Astrocyte (in vitro differentiated cells and primary cell): ENCODE results near the gene RIT1. TPM values are rescaled to one million over a fixed set of nuclear protein-coding genes. Genes with fewer than 3 reads are reported as not detected.
A peak's percentile ranks its signal among the peaks of the same experiment; 100 is the strongest.

Source experiments
- DNase-seq: peaks from one replicate; pipeline ENCODE4 v3.0.0-alpha.2; 2010; ENCODE audit warnings: low read depth
- FAIRE-seq: peaks from 2 replicates; lab custom pipeline; 2011; peaks lifted over from hg19 to GRCh38; lab: Jason Lieb, UNC
- H2AFZ ChIP-seq: 2 replicates; pipeline ENCODE4 v1.6.0; 2012; ENCODE audit warnings: low read depth, low read length, inconsistent platforms
- H3K27ac ChIP-seq: 2 replicates; pipeline ENCODE4 v1.5.1; 2011; ENCODE audit warnings: low read depth, low read length, inconsistent platforms
- H3K27me3 ChIP-seq: 2 replicates; pipeline ENCODE4 v1.6.0; 2011; ENCODE audit warnings: low read length, inconsistent platforms; ENCODE audit not compliant: insufficient read depth
- H3K36me3 ChIP-seq: 2 replicates; pipeline ENCODE4 v1.5.1; 2011; ENCODE audit warnings: low read length, inconsistent platforms; ENCODE audit not compliant: insufficient read depth
- H3K4me1 ChIP-seq: 2 replicates; pipeline ENCODE4 v1.5.1; 2011; ENCODE audit warnings: low read length, inconsistent platforms; ENCODE audit not compliant: insufficient read depth
- H3K4me2 ChIP-seq: 2 replicates; pipeline ENCODE4 v1.6.0; 2012; ENCODE audit warnings: low read length, inconsistent platforms
- H3K4me3 ChIP-seq: 2 replicates; pipeline ENCODE4 v1.5.1; 2011; ENCODE audit warnings: low read depth, mild to moderate bottlenecking, low read length, inconsistent platforms; ENCODE audit not compliant: insufficient read depth
- H3K79me2 ChIP-seq: 2 replicates; pipeline ENCODE4 v1.6.0; 2012; ENCODE audit warnings: mild to moderate bottlenecking, low read length, inconsistent platforms; ENCODE audit not compliant: insufficient read depth
- H3K9ac ChIP-seq: 2 replicates; pipeline ENCODE4 v1.6.0; 2012; ENCODE audit warnings: mild to moderate bottlenecking, low read length, inconsistent platforms
- H3K9me3 ChIP-seq: 2 replicates; pipeline ENCODE4 v1.5.1; 2012; ENCODE audit warnings: low read depth, mild to moderate bottlenecking, low read length, inconsistent platforms; ENCODE audit not compliant: insufficient read depth
- H4K20me1 ChIP-seq: 2 replicates; pipeline ENCODE4 v1.6.0; 2012; ENCODE audit warnings: low read length, inconsistent platforms; ENCODE audit not compliant: insufficient read depth
- H3K27ac Mint-ChIP-seq: one replicate; pipeline ENCODE4 v1.8.0; 2021; ENCODE audit warnings: mild to moderate bottlenecking, mixed read lengths; ENCODE audit not compliant: unreplicated experiment
- H3K27me3 Mint-ChIP-seq: one replicate; pipeline ENCODE4 v1.8.0; 2021; ENCODE audit warnings: low read depth, mixed read lengths; ENCODE audit not compliant: unreplicated experiment
- H3K36me3 Mint-ChIP-seq: one replicate; pipeline ENCODE4 v1.8.0; 2021; ENCODE audit warnings: low read depth, mixed read lengths; ENCODE audit not compliant: unreplicated experiment
- H3K4me1 Mint-ChIP-seq: one replicate; pipeline ENCODE4 v1.8.0; 2021; ENCODE audit warnings: low read depth, mixed read lengths; ENCODE audit not compliant: unreplicated experiment
- H3K4me3 Mint-ChIP-seq: one replicate; pipeline ENCODE4 v1.8.0; 2021; ENCODE audit warnings: mild to moderate bottlenecking, moderate library complexity, mixed read lengths; ENCODE audit not compliant: unreplicated experiment
- H3K9me3 Mint-ChIP-seq: one replicate; pipeline ENCODE4 v1.8.0; 2021; ENCODE audit warnings: mild to moderate bottlenecking, mixed read lengths; ENCODE audit not compliant: unreplicated experiment
- CTCF ChIP-seq: IDR thresholded peaks from 2 replicates; pipeline ENCODE4 v1.5.1; 2011; ENCODE audit warnings: low read depth, mild to moderate bottlenecking, inconsistent platforms, low read length, moderate library complexity; ENCODE audit not compliant: insufficient read depth
- EZH2 ChIP-seq: IDR thresholded peaks from 2 replicates; pipeline ENCODE4 v1.6.1; 2012; ENCODE audit warnings: mild to moderate bottlenecking, low read length, inconsistent platforms; ENCODE audit not compliant: insufficient read depth
- total RNA-seq: library from RNA; stranded (reverse); gene quantifications from 2 replicates; pipeline ENCODE4 v1.2.1, GENCODE V29; 2021

RIT1 gene
- total RNA-seq, 1 donor from 2014 or later: 59.4 TPM

- FAIRE-seq: no peak
- no peak overlapping the region for H3K27ac ChIP-seq
Measured at GRCh38 chr1:155940482-155940992, 29.4 kb upstream of the RIT1 start.

GRCh38 chr1:155938220-155938627 lies 27.1 kb upstream of the RIT1 start:
- Histone ChIP-seq H3K9ac (peak overlapping the region; percentile 44), H3K4me3 (no peak overlapping the region), H3K9me3 (no peaks in the 10 kb centered on the region), H3K79me2 (peaks cover 10% of the 10 kb centered on the region), H4K20me1 (no peaks in the 10 kb centered on the region), H3K27ac (peak overlapping the region; percentile 51), H3K27me3 (no peaks in the 10 kb centered on the region), H3K36me3 (no peaks in the 10 kb centered on the region), H3K4me1 (peaks cover 29% of the 10 kb centered on the region), H3K4me2 (no peak overlapping the region), H2AFZ (no peak overlapping the region)
- Mint-ChIP-seq H3K4me3 (no peak overlapping the region), H3K9me3 (no peaks in the 10 kb centered on the region), H3K27ac (no peak overlapping the region), H3K27me3 (no peaks in the 10 kb centered on the region), H3K36me3 (no peaks in the 10 kb centered on the region), H3K4me1 (peaks cover 9% of the 10 kb centered on the region)
- FAIRE-seq (peak; percentile 13), DNase-seq (peak; percentile 52)
- TF ChIP-seq CTCF (peak; percentile 59), EZH2 (no peak)

More at GRCh38 chr1:155940482-155940992, 29.4 kb upstream of the RIT1 start:
- no peaks in the 10 kb centered on the region for H3K36me3 Mint-ChIP-seq
- H3K9me3 Mint-ChIP-seq: no peaks in the 10 kb centered on the region
- peak overlapping the region; percentile 78 for H3K27ac Mint-ChIP-seq
- Histone ChIP-seq H3K4me3 (no peak overlapping the region), H3K9ac (peak overlapping the region; percentile 18), H2AFZ (no peak overlapping the region), H3K4me1 (peaks cover 28% of the 10 kb centered on the region), H3K36me3 (peaks cover 2% of the 10 kb centered on the region), H3K4me2 (peak overlapping the region; percentile 19), H3K9me3 (no peaks in the 10 kb centered on the region), H4K20me1 (no peaks in the 10 kb centered on the region), H3K27me3 (no peaks in the 10 kb centered on the region), H3K79me2 (no peaks in the 10 kb centered on the region)
- DNase-seq: peak; percentile 27
- peak overlapping the region; percentile 27 for H3K4me3 Mint-ChIP-seq
- no peaks in the 10 kb centered on the region for H3K27me3 Mint-ChIP-seq
- TF ChIP-seq CTCF (no peak), EZH2 (no peak)
- H3K4me1 Mint-ChIP-seq: peaks cover 13% of the 10 kb centered on the region

GRCh38 chr1:155934936-155935590 lies 23.9 kb upstream of the RIT1 start:
- no peak for FAIRE-seq
- TF ChIP-seq CTCF (no peak), EZH2 (no peak)
- peaks cover 19% of the 10 kb centered on the region for H3K36me3 ChIP-seq
- H3K4me2 ChIP-seq: peak overlapping the region; percentile 86
- peak overlapping the region; percentile 93 for H3K27ac ChIP-seq
- Mint-ChIP-seq H3K27ac (peak overlapping the region; percentile 26), H3K4me1 (peaks cover 15% of the 10 kb centered on the region), H3K9me3 (no peaks in the 10 kb centered on the region), H3K4me3 (no peak overlapping the region), H3K36me3 (peaks cover 2% of the 10 kb centered on the region), H3K27me3 (no peaks in the 10 kb centered on the region)
- peak overlapping the region; percentile 99 for H3K9ac ChIP-seq
- H3K79me2 ChIP-seq: peaks cover 42% of the 10 kb centered on the region
- DNase-seq: no peak
- peak overlapping the region; percentile 80 for H3K4me3 ChIP-seq
- peak overlapping the region; percentile 80 for H2AFZ ChIP-seq
- H4K20me1 ChIP-seq: peaks cover 30% of the 10 kb centered on the region
- no peaks in the 10 kb centered on the region for H3K9me3 ChIP-seq
- H3K27me3 ChIP-seq: no peaks in the 10 kb centered on the region
- H3K4me1 ChIP-seq: peaks cover 39% of the 10 kb centered on the region
